Vein endothelial cell (primary cell): Measurements from ENCODE around the gene CLDN24. TPM values are rescaled to one million over a fixed set of nuclear protein-coding genes. Genes with fewer than 3 reads are reported as not detected.

Experiments used
- total RNA-seq: library from RNA; depleted of rRNA; stranded (reverse); fragments of >200 nt; gene quantifications from 2 replicates; pipeline ENCODE4 v1.2.3, GENCODE V29; 2012

The CLDN24 gene
- total RNA-seq, result not detected in 2 replicates

GRCh38 chr4:183322326-183322725 is at the start of gene CLDN24:
Gene CLDN24 (minus strand): TSS chr4:183322426. CDS start chr4:183322426, 0 bp downstream.

GRCh38 chr4:183320211-183321059 is 1.8 kb downstream of the CLDN24 start, which contains the start of gene CLDN22:
Gene CLDN22 (minus strand): TSS chr4:183320276. CDS start chr4:183320218, 58 bp downstream.

Other genes starting within 250 kb of the CLDN24 start
- 30.7 and 31.1 TPM in 2 replicates for gene WWC2, start 223.2 kb downstream of the CLDN24 start, total RNA-seq
- 0.10 TPM in 1 of 2 replicates, not detected in the other for gene CLDN22, start 2.1 kb downstream of the CLDN24 start, total RNA-seq
- 12.7 and 16.3 TPM in 2 replicates for gene CDKN2AIP, start 122.2 kb upstream of the CLDN24 start, total RNA-seq
- gene ING2, start 182.6 kb upstream of the CLDN24 start, total RNA-seq, result 3.3 and 7.5 TPM in 2 replicates